Heart left ventricle (tissue), 16 donors: Measurements from ENCODE around the gene KCNJ1. TPM values are rescaled to one million over a fixed set of nuclear protein-coding genes. Genes with fewer than 3 reads are reported as not detected.

ENCODE experiments used
- ATAC-seq, 4 donors: fragments of 200-7000 bp; cut with Tn5 transposase; one replicate each; pipeline ENCODE4 v1.9.1; 2020 to 2022; ENCODE audit warnings: moderate library complexity in 4 of 4, mild to moderate bottlenecking in 3 of 4, moderate number of reproducible peaks in 1 of 4
- DNase-seq, 5 donors: peaks; one replicate each; pipeline ENCODE4 v3.0.0-alpha.2; 2020
- H3K27ac ChIP-seq, 12 donors: fragments of 200-600 bp; sonication (generic) in 4 of 12; one replicate each; pipeline versions ENCODE4 v1.5.0 to v1.8.0; 2016 to 2022; ENCODE audit warnings: mild to moderate bottlenecking in 2 of 12
- H3K27me3 ChIP-seq, 9 donors: fragments of 200-600 bp; sonication (generic) in 2 of 9; one replicate each; pipeline versions ENCODE4 v1.5.1 to v1.8.0; 2016 to 2022; ENCODE audit warnings: mild to moderate bottlenecking in 3 of 9
- H3K36me3 ChIP-seq, 9 donors: fragments of 200-600 bp; sonication (generic) in 2 of 9; one replicate each; pipeline versions ENCODE4 v1.5.0 to v1.8.0; 2018 to 2022; ENCODE audit warnings: mild to moderate bottlenecking in 2 of 9
- H3K4me1 ChIP-seq, 12 donors: fragments of 200-600 bp; sonication (generic) in 4 of 12; one replicate each; pipeline versions ENCODE4 v1.5.0 to v1.8.0; 2016 to 2022; ENCODE audit warnings: mild to moderate bottlenecking in 3 of 12
- H3K4me3 ChIP-seq, 12 donors: fragments of 200-600 bp; sonication (generic) in 4 of 12; one replicate each; pipeline versions ENCODE4 v1.5.0 to v1.8.0; 2017 to 2022; ENCODE audit warnings: mild to moderate bottlenecking in 9 of 12, moderate library complexity in 4 of 12
- H3K9me3 ChIP-seq, 12 donors: fragments of 200-600 bp; sonication (generic) in 4 of 12; one replicate each; pipeline versions ENCODE4 v1.5.0 to v1.8.0; 2016 to 2022; ENCODE audit warnings: mild to moderate bottlenecking in 1 of 12
- POLR2A ChIP-seq, 2 donors: fragments of 450-650 bp; IDR thresholded peaks; one replicate each; pipeline ENCODE4 v1.6.1; 2017; ENCODE audit warnings: antibody characterized with exemption in 2 of 2, mild to moderate bottlenecking in 2 of 2, moderate library complexity in 2 of 2
- WGBS, 4 donors: extraction: QIAGEN DNeasy Blood & Tissue Kit in 2 of 4; methylation state at CpG; one replicate each; pipeline versions ENCODE4 v1.1.5 to v1.1.7; 2013 to 2018; 5-methylcytosine and 5-hydroxymethylcytosine counted together
- intact Hi-C, 10 donors: fragments of 100-400 bp; cut with DNase I; formaldehyde crosslinking; loops; one replicate each; pipeline versions ENCODE4 v1.11.1 to v1.14.2; 2022
- polyA plus RNA-seq, 2 donors: library from polyadenylated mRNA; stranded (reverse); fragments of 200-250 nt; gene quantifications; one replicate each; pipeline ENCODE4 v1.2.3, GENCODE V29; 2013
- total RNA-seq, 9 donors: library from RNA; depleted of rRNA in 2 of 9; stranded (reverse); fragments of >200 nt in 2 of 9; fragmentation: NEBNext Ultra II Directional in 3 of 9; extraction: Animal tissue kit (Norgen Biotek cat#: 25700) in 3 of 9; gene quantifications; one replicate each; pipeline versions ENCODE4 v1.1.0 to v1.2.4, GENCODE V29; 2016 to 2023
- TF ChIP-seq, protein P1 (sequence below), 12 donors: fragments of 200-600 bp; sonication (generic) in 4 of 12; IDR thresholded peaks; one replicate each; pipeline versions ENCODE4 v1.5.0 to v1.8.0; 2018 to 2022; ENCODE audit warnings: antibody characterized with exemption in 12 of 12, mild to moderate bottlenecking in 5 of 12
- donor health status: ischemic (EF 13 %, LVEDD 7.1; RV severe dilation, severe dysfunction).
- donor health status: healthy with polysubstance abuse.
- donor health status: DM: no; HTN: yes; CAD: no.
- donor health status: DM: no; HTN: no; CAD: no.
- donor health status: ischemic (EF 25% LVEDD 6.9; RV normal size, moderate dysfunction).
- donor health status: ischemic (EF 25% LVEDD 5.7; RV mildly dilated, moderate dysfunction).
- donor health status: healthy.
- donor health status: DM: yes; HTN: yes; CAD: no.
- donor health status: ischemic (EF 35%, LVEDD 5.7; RV mildly dilated, moderate dysfunction).
- donor health status: nonischemic (EF 11% LVEDD 7.7; RV severe dilation, severe dysfunction).
- donor health status: DM: yes; HTN: yes; CAD: no.
- donor health status: PGD.
- donor health status: ischemic (EF 29% LVEDD 5.4; RV normal size, mild dysfunction).
- donor health status: nonischemic (EF 23%, LVEDD 6.1; RV moderate dilation, normal function).

Gene KCNJ1
- total and polyA plus RNA-seq, 11 donors: 0.08 to 0.50 (median 0.23) TPM; not detected in 6

DNA sequence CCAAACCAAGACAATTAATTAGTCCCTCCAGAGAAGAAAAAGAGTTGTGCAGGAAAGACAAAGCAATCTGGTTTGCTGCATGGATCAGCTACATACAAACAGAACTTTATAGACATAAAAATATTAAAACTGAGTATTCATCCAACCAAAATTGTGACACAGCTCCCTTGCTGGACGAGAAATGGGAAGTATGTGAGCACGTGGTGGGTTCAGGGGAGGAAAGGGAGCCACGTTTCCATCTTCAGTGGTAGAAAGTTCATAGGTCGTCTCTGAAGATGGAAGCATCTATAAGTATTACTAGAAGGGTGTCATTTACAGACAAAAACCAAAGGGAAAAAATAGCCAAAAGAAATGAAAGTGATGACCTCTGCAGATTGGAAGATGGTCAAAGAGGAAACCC, 17.0 kb upstream of the KCNJ1 start:
- peaks cover 0 to 25% (median 0%) of the 10 kb centered on the region in 9 donors for H3K27me3 ChIP-seq
- H3K27ac ChIP-seq: no peak overlapping the region
- ATAC-seq (no peak), DNase-seq (no peak)
- 42 to 52% (median 48%) methylated on average over 4 of the region's 4 CpGs for WGBS, 4 donors
- no peaks in the 10 kb centered on the region for H3K4me1 ChIP-seq
- H3K36me3 ChIP-seq: no peaks in the 10 kb centered on the region
- no peak overlapping the region for H3K4me3 ChIP-seq
- intact Hi-C loops: loop anchor here (1.0 to 10.0 kb wide), 9 partner anchors 65 to 849 kb away; no protein-coding TSS in a partner anchor
- no peaks in the 10 kb centered on the region for H3K9me3 ChIP-seq
- TF ChIP-seq, protein P1, sequence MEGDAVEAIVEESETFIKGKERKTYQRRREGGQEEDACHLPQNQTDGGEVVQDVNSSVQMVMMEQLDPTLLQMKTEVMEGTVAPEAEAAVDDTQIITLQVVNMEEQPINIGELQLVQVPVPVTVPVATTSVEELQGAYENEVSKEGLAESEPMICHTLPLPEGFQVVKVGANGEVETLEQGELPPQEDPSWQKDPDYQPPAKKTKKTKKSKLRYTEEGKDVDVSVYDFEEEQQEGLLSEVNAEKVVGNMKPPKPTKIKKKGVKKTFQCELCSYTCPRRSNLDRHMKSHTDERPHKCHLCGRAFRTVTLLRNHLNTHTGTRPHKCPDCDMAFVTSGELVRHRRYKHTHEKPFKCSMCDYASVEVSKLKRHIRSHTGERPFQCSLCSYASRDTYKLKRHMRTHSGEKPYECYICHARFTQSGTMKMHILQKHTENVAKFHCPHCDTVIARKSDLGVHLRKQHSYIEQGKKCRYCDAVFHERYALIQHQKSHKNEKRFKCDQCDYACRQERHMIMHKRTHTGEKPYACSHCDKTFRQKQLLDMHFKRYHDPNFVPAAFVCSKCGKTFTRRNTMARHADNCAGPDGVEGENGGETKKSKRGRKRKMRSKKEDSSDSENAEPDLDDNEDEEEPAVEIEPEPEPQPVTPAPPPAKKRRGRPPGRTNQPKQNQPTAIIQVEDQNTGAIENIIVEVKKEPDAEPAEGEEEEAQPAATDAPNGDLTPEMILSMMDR (IDR thresholded peaks at IDR 0.05): no peak
- no peak for TF ChIP-seq POLR2A (IDR thresholded peaks at IDR 0.05)

DNA sequence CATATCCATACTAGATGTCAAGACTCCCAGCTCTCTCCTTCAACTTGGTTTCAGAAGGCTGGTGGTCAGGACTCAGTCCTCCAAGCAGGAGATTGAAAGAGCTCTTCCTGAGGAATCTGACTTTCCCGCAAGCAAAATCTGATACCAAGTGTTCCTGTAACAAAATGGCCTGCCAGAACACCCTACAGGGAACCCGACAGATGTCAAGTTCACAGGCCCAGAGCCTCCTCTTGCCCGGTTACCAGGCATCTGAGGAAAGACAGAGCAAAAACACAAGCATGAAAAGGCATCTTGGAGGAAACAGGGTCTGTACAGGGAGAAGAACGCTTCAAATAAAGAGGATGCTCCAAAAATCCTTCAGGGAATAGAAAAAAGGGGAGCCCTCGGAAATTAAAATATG, 15.4 kb upstream of the KCNJ1 start:
- ATAC-seq: no peak
- DNase-seq: no peak
- Histone ChIP-seq H3K4me3 (no peak overlapping the region), H3K36me3 (no peaks in the 10 kb centered on the region), H3K27me3 (peaks cover 0 to 18% (median 0%) of the 10 kb centered on the region in 9 donors), H3K9me3 (no peaks in the 10 kb centered on the region), H3K4me1 (no peaks in the 10 kb centered on the region), H3K27ac (no peak overlapping the region)
- intact Hi-C loops: loop anchor here in 4 of 10 donors (2.0 to 10.0 kb wide), 5 partner anchors 74 to 848 kb away; no protein-coding TSS in a partner anchor
- TF ChIP-seq, protein P1 (IDR thresholded peaks at IDR 0.05): no peak
- TF ChIP-seq POLR2A (IDR thresholded peaks at IDR 0.05): no peak
- WGBS, 4 donors: 66 to 74% (median 69%) methylated on average over 5 of the region's 5 CpGs

DNA sequence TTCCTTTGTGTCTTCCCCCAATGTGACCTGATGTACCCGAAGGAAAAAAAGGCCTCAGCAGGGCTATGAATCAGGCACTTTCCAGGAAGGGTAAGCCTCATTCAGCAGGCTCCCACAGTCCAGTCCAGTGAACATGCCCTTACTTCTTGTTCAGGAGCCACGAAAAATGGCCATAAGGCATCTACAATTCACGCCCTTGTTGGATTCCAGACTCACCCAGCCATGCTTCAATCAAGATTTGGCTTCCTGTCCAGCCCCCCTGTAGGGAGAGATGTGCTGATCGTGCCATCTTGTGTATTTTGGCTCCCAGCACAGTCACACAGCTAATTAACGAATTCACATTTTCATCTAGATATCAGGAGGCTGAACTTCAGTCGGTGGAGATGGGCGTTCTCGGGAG, 14.1 kb upstream of the KCNJ1 start:
- TF ChIP-seq POLR2A (IDR thresholded peaks at IDR 0.05): no peak
- TF ChIP-seq, protein P1 (IDR thresholded peaks at IDR 0.05): no peak
- no peak for ATAC-seq
- WGBS, 4 donors: 88 to 93% (median 90%) methylated on average over 8 of the region's 8 CpGs

DNA sequence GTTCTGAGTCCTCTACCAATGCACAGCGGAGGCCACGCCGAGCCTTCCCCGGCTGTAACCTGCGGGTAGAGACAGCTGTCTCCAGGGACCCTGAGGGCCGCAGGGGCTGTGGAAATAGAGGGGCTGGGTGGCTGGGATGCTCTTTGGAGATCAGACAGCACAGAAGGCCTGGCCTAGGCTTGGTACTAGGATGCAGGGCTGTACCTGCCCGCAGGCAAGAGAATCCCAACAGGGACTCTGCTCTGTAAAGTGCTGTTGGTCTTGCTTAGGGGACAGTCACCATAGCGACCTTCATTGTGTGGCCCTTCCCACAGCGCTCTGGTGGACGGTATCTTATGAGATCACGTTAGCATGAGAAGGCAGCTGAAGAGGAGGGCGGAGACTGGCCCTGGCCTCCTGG, 12.7 kb upstream of the KCNJ1 start:
- no peak for ATAC-seq
- intact Hi-C loops: loop anchor here in 5 of 10 donors (2.0 to 10.0 kb wide), 6 partner anchors 81 to 1385 kb away; no protein-coding TSS in a partner anchor
- Histone ChIP-seq H3K4me1 (no peaks in the 10 kb centered on the region), H3K4me3 (no peak overlapping the region), H3K36me3 (no peaks in the 10 kb centered on the region), H3K9me3 (no peaks in the 10 kb centered on the region), H3K27ac (no peak overlapping the region), H3K27me3 (peaks cover 0 to 18% (median 0%) of the 10 kb centered on the region in 9 donors)
- WGBS, 4 donors: 84 to 91% (median 88%) methylated on average over 11 to 12 of the region's 12 CpGs
- no peak for DNase-seq
- TF ChIP-seq, protein P1 (IDR thresholded peaks at IDR 0.05): no peak
- no peak for TF ChIP-seq POLR2A (IDR thresholded peaks at IDR 0.05)

More for the DNA sequence above, 14.1 kb upstream of the KCNJ1 start:
- no peak overlapping the region for H3K4me3 ChIP-seq
- no peak for DNase-seq
- H3K9me3 ChIP-seq: no peaks in the 10 kb centered on the region
- intact Hi-C loops: loop anchor here in 4 of 10 donors (5.0 to 10.0 kb wide), 4 partner anchors 234 to 846 kb away; no protein-coding TSS in a partner anchor
- H3K27ac ChIP-seq: no peak overlapping the region
- H3K36me3 ChIP-seq: no peaks in the 10 kb centered on the region
- no peaks in the 10 kb centered on the region for H3K4me1 ChIP-seq
- peaks cover 0 to 18% (median 0%) of the 10 kb centered on the region in 9 donors for H3K27me3 ChIP-seq
